HCT116 (cell line): Measurements from ENCODE around the gene HDHD5.

Experiments
- ATF3 ChIP-seq: IDR thresholded peaks from 2 replicates; pipeline ENCODE4 v1.6.1; 2012
- POLR2A ChIP-seq: IDR thresholded peaks from 2 replicates; pipeline ENCODE4 v1.7.0; 2011; ENCODE audit warnings: borderline replicate concordance; ENCODE audit not compliant: insufficient read depth, insufficient read length; ENCODE audit errors: extremely low read depth
- RAD21 ChIP-seq: IDR thresholded peaks from 2 replicates; pipeline ENCODE4 v1.6.1; 2012; ENCODE audit warnings: low read depth, mild to moderate bottlenecking
- SRF ChIP-seq: IDR thresholded peaks from 2 replicates; pipeline ENCODE4 v1.6.1; 2012; ENCODE audit warnings: low read depth
- ZNF274 ChIP-seq: fragments of 200-500 bp; sonication (Bioruptor generic); IDR thresholded peaks from 2 replicates; pipeline ENCODE4 v1.6.1; 2014; ENCODE audit warnings: mild to moderate bottlenecking, low read depth, low read length, inconsistent platforms
- TF ChIP-seq, protein P1 (sequence below): IDR thresholded peaks from 2 replicates; pipeline ENCODE4 v1.6.1; 2012
- TF ChIP-seq, protein P2 (sequence below), 3 experiments: fragments of 200-600 bp in 1 of 3; sonication (generic) in 1 of 3; IDR thresholded peaks in 2 of 3; conservative IDR thresholded peaks in 1 of 3; 2 replicates each; pipeline ENCODE4 v1.5.1; 2012 to 2017; ENCODE audit warnings: low read depth in 2 of 3, low read length in 2 of 3, antibody characterized with exemption in 1 of 3, borderline replicate concordance in 1 of 3, control low read depth in 1 of 3, mild to moderate bottlenecking in 1 of 3, mixed read lengths in 1 of 3, mixed run types in 1 of 3, moderate library complexity in 1 of 3; ENCODE audit not compliant: insufficient read depth in 1 of 3

GRCh38 chr22:17194213-17194612 lies 35.1 kb upstream of the HDHD5 start:
- TF ChIP-seq, protein P1, sequence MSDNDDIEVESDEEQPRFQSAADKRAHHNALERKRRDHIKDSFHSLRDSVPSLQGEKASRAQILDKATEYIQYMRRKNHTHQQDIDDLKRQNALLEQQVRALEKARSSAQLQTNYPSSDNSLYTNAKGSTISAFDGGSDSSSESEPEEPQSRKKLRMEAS: no peak
- TF ChIP-seq, protein P2, sequence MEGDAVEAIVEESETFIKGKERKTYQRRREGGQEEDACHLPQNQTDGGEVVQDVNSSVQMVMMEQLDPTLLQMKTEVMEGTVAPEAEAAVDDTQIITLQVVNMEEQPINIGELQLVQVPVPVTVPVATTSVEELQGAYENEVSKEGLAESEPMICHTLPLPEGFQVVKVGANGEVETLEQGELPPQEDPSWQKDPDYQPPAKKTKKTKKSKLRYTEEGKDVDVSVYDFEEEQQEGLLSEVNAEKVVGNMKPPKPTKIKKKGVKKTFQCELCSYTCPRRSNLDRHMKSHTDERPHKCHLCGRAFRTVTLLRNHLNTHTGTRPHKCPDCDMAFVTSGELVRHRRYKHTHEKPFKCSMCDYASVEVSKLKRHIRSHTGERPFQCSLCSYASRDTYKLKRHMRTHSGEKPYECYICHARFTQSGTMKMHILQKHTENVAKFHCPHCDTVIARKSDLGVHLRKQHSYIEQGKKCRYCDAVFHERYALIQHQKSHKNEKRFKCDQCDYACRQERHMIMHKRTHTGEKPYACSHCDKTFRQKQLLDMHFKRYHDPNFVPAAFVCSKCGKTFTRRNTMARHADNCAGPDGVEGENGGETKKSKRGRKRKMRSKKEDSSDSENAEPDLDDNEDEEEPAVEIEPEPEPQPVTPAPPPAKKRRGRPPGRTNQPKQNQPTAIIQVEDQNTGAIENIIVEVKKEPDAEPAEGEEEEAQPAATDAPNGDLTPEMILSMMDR (IDR thresholded peaks at IDR 0.05 in 2 of 3, conservative IDR thresholded peaks at IDR 0.05 in 1 of 3; ENCODE audit: borderline replicate concordance in 1 of 3, insufficient read depth in 1 of 3, low read depth in 2 of 3, low read length in 2 of 3): no peak
- TF ChIP-seq SRF: no peak
- no peak for TF ChIP-seq ATF3
- TF ChIP-seq POLR2A: no peak
- no peak for TF ChIP-seq ZNF274
- TF ChIP-seq RAD21: no peak
